Measurements from ENCODE around the gene REEP6.

The REEP6 gene

DNA sequence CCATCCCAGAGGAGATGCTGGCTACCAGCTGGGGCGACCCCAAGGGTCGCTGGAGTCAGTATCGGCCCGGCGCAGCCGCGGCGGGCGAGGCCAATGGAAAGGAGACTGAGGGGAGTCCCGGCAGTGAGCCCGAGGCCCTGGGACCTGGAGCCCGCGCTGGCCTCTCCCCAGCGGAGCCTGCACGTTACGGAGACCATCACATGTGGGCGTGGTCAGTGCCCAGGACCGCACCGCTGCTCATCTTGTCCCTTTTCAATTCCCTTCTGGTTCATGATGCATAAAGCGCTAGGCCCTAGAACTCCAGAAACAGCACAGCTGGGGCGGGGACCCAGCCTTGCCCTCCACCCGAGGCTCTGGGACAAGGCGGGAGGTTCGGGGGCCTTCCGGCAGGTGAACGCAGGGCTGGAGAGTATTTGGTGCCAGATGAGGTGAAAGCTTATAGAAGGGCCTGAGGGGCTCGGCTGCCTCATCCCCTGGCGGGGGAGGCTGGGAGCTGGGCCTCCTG is 19.9 kb upstream of the REEP6 start:
- Histone ChIP-seq H4K20me1 (ENCODE audit: insufficient read depth) (no peaks in the 10 kb centered on the region), H3K9ac (no peak overlapping the region), H3K4me1 (ENCODE audit: low read depth, poor library complexity, severe bottlenecking) (peaks cover 9% of the 10 kb centered on the region), H3K36me3 (ENCODE audit: insufficient read depth) (no peaks in the 10 kb centered on the region), H2AFZ (ENCODE audit: low read depth) (no peak overlapping the region; the same call in 1 of the 2 replicates), H3K79me2 (ENCODE audit: insufficient read depth, low read depth) (no peaks in the 10 kb centered on the region), H3K27me3 (ENCODE audit: insufficient read depth, low read depth) (peaks cover 16% of the 10 kb centered on the region), H3K27ac (no peak overlapping the region), H3K4me2 (peak overlapping the region; percentile 68), H3K4me3 (IDR thresholded peaks at IDR 0.05; ENCODE audit: insufficient read depth, low read depth, low read length) (no peak overlapping the region)
- TF ChIP-seq, protein P1, sequence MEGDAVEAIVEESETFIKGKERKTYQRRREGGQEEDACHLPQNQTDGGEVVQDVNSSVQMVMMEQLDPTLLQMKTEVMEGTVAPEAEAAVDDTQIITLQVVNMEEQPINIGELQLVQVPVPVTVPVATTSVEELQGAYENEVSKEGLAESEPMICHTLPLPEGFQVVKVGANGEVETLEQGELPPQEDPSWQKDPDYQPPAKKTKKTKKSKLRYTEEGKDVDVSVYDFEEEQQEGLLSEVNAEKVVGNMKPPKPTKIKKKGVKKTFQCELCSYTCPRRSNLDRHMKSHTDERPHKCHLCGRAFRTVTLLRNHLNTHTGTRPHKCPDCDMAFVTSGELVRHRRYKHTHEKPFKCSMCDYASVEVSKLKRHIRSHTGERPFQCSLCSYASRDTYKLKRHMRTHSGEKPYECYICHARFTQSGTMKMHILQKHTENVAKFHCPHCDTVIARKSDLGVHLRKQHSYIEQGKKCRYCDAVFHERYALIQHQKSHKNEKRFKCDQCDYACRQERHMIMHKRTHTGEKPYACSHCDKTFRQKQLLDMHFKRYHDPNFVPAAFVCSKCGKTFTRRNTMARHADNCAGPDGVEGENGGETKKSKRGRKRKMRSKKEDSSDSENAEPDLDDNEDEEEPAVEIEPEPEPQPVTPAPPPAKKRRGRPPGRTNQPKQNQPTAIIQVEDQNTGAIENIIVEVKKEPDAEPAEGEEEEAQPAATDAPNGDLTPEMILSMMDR (conservative IDR thresholded peaks at IDR 0.05; ENCODE audit: low read depth, low read length), result no peak

DNA sequence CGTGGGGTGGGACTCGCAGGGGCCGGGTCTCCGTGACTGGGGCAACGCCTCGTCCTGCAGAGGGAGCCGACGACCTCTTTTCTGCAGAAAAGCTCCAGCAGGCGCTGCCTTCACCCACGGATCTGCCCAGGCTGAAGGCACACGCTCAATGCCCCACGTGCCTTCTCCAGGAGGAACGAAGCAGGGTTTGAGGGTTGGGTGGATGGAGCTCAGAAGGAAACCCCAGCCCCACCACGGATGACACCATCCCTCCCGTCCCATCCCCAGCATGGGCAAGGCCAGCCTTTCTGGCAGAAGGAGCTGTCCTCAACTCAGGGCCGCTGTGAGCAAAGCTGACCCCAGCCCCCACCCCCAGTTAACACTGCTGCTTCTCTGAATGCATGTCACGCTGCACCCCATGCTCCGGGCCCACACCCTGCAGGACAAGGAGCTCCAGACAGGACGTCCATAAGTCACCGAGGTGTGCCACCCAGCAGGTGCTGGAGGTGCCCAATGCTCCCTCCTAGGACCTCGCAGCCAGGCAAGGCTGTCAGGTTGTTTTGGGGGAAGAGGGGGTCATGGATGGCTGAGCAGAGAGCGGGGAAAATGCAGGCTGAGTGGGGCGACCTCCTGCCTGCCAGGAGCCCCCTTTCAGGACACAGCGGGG is 19.3 kb upstream of the REEP6 start:
- TF ChIP-seq, protein P1 (conservative IDR thresholded peaks at IDR 0.05; ENCODE audit: low read depth, low read length), result no peak
- Histone ChIP-seq H3K27me3 (ENCODE audit: insufficient read depth, low read depth) (peaks cover 16% of the 10 kb centered on the region), H2AFZ (ENCODE audit: low read depth) (no peak overlapping the region), H3K4me1 (ENCODE audit: low read depth, poor library complexity, severe bottlenecking) (peaks cover 9% of the 10 kb centered on the region), H3K79me2 (ENCODE audit: insufficient read depth, low read depth) (no peaks in the 10 kb centered on the region), H3K9ac (no peak overlapping the region), H3K27ac (no peak overlapping the region), H3K4me2 (peak overlapping the region; percentile 68), H4K20me1 (ENCODE audit: insufficient read depth) (no peaks in the 10 kb centered on the region), H3K4me3 (IDR thresholded peaks at IDR 0.05; ENCODE audit: insufficient read depth, low read depth, low read length) (no peak overlapping the region), H3K36me3 (ENCODE audit: insufficient read depth) (no peaks in the 10 kb centered on the region; the same call in 1 of the 2 replicates)

DNA sequence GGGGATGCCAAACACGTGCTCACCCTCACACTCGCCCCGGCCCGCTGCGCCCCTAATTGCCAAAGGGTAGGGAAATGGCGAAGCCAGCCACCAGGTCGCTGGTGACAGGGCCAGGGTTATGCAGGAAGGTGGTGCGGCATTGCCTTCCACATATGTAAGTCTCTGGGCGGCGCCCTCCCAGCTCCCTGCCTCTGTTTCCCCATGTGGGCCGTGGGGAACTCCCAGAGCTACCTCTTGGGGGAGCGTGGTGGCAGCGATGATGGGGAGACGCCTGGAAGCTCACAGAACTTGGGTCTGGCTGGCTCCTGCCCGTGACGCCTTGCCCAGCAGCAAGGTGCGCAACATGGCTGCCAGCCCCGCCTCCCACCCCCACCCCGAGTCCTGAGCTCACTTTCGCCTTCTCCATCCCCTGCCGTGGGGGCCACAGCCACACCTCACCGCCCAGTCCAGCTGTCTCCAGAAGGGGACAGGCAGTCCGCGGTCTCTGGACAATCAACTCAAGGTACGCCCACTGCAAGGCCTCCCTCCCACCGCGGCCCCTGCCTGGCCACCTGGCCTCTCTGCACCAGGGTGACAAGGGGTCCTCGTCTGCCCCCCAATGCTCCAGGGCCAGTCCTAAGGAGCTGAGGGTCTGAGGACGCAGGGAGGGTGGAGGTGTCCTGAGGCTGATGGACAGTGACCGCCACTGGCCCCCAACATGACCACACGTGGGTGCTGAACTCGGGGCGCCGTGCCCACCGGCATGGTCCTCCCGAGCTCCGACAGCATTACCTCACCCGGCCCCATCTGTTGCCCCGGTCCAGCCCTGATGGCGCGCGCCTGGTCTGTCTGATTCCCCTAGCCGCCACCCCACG is 18.5 kb upstream of the REEP6 start:
- Histone ChIP-seq H3K4me2 (no peak overlapping the region), H4K20me1 (ENCODE audit: insufficient read depth) (no peaks in the 10 kb centered on the region), H3K27me3 (ENCODE audit: insufficient read depth, low read depth) (peaks cover 16% of the 10 kb centered on the region)

DNA sequence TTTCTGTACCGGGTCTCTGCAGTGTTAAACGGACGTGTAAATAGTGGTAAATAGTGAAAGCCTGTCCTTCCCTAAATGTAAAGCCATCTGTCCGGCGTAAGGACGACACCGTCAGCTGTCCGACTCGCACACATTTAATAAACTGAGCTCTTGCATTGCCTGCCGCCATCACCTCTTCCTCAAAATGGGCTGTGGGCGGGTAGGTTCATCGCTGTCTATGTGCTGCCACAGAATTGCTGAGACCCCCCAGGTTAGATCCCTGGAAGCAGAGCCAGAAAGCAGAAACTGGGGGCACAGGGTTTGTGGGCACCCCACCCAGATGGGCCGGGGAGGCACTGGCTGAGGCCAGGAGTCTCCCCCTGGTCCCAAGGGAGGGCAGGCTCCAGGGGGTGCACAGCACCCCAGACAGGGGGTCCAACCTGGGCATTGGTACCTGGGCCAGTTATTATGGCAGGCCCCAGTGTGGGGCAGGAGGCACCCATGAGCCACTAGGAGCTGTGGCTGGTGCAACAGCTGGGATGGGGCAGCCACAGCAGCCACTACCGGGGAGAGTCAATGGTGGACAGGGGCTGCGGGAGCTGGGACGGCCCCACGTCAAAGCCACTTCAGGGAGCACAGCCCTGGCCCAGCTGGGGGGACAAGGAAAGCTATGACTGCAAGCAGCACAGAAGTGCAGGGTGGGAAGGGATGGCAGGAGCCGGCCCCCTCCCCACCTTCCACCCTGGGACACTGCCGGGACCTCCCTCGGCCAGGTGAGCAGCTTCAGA is 17.7 kb upstream of the REEP6 start:
- Histone ChIP-seq H3K4me3 (IDR thresholded peaks at IDR 0.05; ENCODE audit: insufficient read depth, low read depth, low read length) (no peak overlapping the region), H3K36me3 (ENCODE audit: insufficient read depth) (no peaks in the 10 kb centered on the region; the same call in 1 of the 2 replicates), H4K20me1 (ENCODE audit: insufficient read depth) (no peaks in the 10 kb centered on the region), H3K27me3 (ENCODE audit: insufficient read depth, low read depth) (peaks cover 16% of the 10 kb centered on the region), H3K4me2 (no peak overlapping the region), H2AFZ (ENCODE audit: low read depth) (no peak overlapping the region), H3K27ac (no peak overlapping the region), H3K79me2 (ENCODE audit: insufficient read depth, low read depth) (peaks cover 5% of the 10 kb centered on the region), H3K4me1 (ENCODE audit: low read depth, poor library complexity, severe bottlenecking) (peaks cover 22% of the 10 kb centered on the region), H3K9ac (no peak overlapping the region)
- TF ChIP-seq, protein P1 (conservative IDR thresholded peaks at IDR 0.05; ENCODE audit: low read depth, low read length), result no peak

More for the DNA sequence above, 18.5 kb upstream of the REEP6 start:
- Histone ChIP-seq H3K79me2 (ENCODE audit: insufficient read depth, low read depth) (no peaks in the 10 kb centered on the region), H3K9ac (no peak overlapping the region), H3K4me1 (ENCODE audit: low read depth, poor library complexity, severe bottlenecking) (peaks cover 14% of the 10 kb centered on the region), H3K4me3 (IDR thresholded peaks at IDR 0.05; ENCODE audit: insufficient read depth, low read depth, low read length) (no peak overlapping the region), H3K27ac (no peak overlapping the region), H3K36me3 (ENCODE audit: insufficient read depth) (no peaks in the 10 kb centered on the region; the same call in 1 of the 2 replicates), H2AFZ (ENCODE audit: low read depth) (no peak overlapping the region)
- TF ChIP-seq, protein P1 (conservative IDR thresholded peaks at IDR 0.05; ENCODE audit: low read depth, low read length), result no peak
